CD4-positive, alpha-beta T cell treated with Interleukin-15 for 4 hours (primary cell): ENCODE measurements around the gene ANO1.

Experiments used
- DNase-seq: peaks from one replicate; pipeline ENCODE4 v3.0.0-alpha.2; 2020; ENCODE audit warnings: low spot score

The ANO1 gene

GRCh38 chr11:70050243-70050642, 27.9 kb upstream of the ANO1 start:
- DNase-seq, result no peak

DNA sequence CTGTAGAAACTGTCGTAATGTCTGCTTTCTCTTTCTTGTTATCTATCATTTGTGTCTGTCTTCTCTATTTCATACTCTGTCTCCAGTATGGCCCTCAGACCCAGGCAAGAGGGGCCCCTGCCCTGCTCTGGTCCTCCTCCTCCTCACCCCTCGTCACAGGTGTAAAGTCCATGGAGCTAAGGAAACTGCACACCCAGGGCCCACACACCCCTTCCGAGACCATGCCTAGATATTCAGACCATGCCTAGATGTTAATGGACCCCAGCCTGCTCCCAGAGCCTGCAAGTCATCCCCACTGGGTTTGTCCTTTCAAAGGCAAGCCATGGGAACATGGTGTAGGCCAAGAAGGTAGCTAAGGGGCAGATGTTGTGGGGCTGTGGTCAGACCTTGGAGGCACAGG, 24.1 kb upstream of the ANO1 start:
- DNase-seq, result no peak

GRCh38 chr11:70055444-70055843, 22.7 kb upstream of the ANO1 start:
- no peak for DNase-seq

DNA sequence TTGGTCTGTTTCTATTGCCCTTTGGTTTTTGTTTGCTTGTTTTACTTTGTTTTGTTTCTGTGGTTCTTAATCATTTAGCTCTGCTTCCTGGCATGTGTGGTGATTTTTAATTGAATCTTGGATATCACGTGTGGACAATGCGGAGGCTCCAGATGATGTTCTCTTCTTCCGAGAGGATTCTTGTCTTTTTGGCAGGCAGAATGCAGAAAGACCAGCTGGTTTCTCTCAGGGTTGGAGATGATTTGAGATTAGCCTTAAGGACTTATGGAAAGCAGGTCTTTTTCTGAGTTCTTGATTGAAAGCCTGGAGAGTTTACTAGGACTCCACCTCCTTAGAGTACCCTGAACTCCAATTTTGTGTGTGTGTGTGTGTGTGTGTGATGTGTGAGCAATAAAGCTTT, 21.0 kb upstream of the ANO1 start:
- no peak for DNase-seq

- DNase-seq, result no peak
Measured at GRCh38 chr11:70059971-70060370, 18.1 kb upstream of the ANO1 start.

- no peak for DNase-seq
Measured at GRCh38 chr11:70060611-70061293, 17.4 kb upstream of the ANO1 start.

- no peak for DNase-seq
Measured at GRCh38 chr11:70061734-70062133, 16.4 kb upstream of the ANO1 start.

DNA sequence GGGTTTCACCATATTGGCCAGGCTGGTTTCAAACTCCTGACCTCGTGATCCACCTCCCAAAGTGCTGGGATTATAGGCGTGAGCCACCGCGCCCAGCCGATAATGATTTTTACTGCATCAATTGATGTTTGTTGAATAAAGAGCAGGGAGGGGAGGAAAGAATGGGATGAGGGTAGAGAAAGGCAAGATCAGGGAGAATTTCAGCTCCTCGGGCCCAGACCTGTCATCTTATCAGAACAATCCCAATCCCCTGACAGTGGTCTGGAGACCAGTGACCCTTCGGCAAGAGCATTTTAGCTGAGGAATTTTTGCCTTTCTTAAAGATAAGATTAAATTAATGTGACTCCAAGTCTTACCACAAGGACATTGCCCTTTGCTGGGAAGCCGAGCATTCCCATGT, 15.0 kb upstream of the ANO1 start:
- no peak for DNase-seq

GRCh38 chr11:70063555-70063954, 14.6 kb upstream of the ANO1 start:
- DNase-seq, result no peak

DNA sequence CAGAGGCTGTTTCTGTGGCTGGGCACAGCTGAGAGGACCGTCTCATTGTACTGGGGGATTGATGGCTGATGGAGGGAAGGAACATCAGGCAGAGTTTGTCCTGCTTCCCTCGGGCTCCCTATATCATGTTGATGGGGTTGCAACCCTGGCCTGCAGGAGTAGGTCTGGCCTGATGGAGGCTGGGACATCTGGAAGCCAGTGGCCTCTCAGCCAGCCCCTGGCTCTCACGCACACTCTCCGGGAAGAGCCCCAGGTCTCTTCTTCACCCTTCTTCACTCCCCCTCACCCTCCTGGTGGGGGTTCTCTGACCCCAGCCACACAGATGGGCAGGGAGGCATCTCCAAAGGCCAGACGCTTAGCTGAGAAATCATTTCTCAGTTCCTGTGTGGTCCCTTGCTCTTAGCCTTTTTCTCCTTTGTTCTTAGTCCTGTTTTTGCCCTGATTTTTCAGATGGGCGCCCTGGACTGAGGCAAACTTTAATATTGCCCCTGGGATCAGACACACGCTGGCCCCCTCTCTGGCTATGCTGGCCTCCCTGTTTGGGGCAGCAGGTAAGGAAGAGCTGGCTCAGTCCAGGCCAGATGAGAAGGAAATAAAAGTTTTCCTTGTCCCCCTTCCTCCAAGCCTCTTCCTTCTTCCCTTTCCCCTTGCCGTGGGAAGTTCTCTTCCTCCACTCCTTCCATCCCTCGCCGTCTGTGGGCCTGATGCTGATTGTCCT, 13.9 kb upstream of the ANO1 start:
- DNase-seq, result no peak

DNA sequence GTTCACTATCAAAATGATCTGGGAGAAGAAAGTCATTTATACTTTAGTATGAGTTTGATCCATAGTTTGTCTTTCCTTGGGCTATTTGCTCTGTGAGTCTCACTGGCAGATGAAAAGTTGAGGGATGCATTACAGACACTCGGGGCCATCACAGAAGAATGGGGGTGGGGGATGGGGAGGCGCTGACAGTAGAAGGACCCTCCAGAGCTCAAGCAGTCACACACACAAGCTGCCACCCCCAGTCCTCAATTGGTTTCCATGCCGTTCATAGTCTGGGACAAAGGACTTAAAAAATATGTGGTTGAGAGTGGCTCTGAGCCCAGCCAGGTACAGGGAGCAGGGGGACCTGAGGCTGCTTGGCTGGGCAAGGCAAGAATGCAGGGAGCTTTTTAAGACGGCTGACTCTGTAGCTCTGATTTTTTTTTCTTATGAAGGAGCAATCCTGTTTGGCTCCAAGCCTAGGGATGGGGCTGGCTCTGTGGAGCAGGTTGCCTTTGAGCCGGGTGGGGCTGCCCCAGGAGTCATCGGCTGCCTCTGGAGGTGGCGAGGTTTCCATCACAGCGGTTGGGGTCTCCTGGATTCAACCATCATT, 13.3 kb upstream of the ANO1 start:
- no peak for DNase-seq

GRCh38 chr11:70065318-70066135, 12.6 kb upstream of the ANO1 start:
- DNase-seq, result no peak

GRCh38 chr11:70066136-70066520, 12.0 kb upstream of the ANO1 start:
- no peak for DNase-seq

GRCh38 chr11:70066628-70067027, 11.5 kb upstream of the ANO1 start:
- DNase-seq, result no peak

DNA sequence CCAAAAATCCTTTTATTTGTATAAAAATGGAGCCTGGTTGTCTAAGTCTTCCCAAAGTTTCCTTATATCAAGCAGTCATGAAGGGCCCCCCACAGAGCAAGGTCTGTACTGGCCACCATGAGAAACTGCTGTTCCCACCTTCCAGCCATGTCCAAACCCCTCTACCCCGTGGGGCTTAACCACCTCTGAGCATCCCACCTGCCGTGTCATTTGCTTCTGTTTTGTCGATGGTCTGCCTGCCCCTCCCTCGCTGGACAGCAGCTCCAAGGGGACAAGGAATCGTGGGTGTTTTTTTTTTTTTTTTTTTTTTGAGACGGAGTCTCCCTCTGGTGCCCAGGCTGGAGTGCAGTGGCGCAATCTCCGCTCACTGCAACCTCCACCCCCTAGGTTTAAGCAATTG, 11.1 kb upstream of the ANO1 start:
- no peak for DNase-seq

- no peak for DNase-seq
Measured at GRCh38 chr11:70067591-70068341, 10.4 kb upstream of the ANO1 start.

DNA sequence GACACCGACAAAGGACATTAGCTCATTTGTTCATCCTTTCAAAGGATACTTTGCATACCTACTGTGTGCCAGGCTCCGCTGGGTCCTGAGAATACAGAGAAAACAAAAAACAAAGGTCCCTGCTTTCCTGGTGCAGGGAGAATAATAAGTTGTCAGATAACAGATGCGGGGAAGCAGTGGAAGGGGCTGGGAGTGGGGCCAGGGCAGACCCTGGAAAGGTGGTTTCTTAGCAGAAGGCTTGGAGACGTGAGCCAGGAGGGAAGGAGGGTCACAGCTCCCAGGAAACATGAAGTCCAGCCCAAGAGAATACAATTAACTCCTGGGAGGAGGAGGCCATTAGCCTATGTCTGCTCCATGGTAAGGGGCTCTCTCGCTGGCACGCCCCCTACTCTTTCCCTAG, 9.8 kb upstream of the ANO1 start:
- DNase-seq, result no peak

- no peak for DNase-seq
Measured at GRCh38 chr11:70068950-70069349, 9.2 kb upstream of the ANO1 start.

- no peak for DNase-seq
Measured at GRCh38 chr11:70070706-70071105, 7.4 kb upstream of the ANO1 start.

GRCh38 chr11:70071996-70072395, 6.1 kb upstream of the ANO1 start:
- DNase-seq, result no peak

DNA sequence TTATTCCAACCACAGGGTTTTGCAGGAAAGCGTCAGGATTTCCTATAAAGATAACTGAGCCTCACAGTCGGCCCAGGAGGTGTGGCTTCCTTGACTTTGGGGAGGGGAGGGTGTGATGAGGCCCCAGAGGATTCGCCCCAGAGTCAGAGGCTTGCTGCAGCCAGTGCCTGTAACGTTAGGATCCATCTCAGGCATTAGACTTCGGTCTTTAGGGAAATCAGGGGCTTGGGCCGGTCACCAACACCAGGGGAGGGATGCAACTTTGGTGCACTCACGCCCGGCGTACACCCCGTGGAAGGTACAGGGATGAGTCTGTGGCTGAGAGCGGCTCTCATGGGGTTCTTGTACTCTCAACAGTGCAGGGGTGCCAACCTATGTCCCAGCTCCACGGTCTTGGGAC, 5.7 kb upstream of the ANO1 start:
- DNase-seq, result no peak
